ENCODE data around the gene TMIGD1.

TMIGD1 gene

GRCh38 chr17:30275911-30276310 is 57.9 kb downstream of the TMIGD1 start:
- no peak for DNase-seq

GRCh38 chr17:30274887-30275286 is 59.0 kb downstream of the TMIGD1 start:
- no peak for DNase-seq

- DNase-seq: no peak
Measured at GRCh38 chr17:30273373-30273772, 60.5 kb downstream of the TMIGD1 start.

- no peak for DNase-seq
Measured at GRCh38 chr17:30271102-30271501, 62.8 kb downstream of the TMIGD1 start.

GRCh38 chr17:30267625-30268024 is 66.2 kb downstream of the TMIGD1 start:
- no peak for DNase-seq
